Measurements from ENCODE around the gene PLXNA2.

The PLXNA2 gene

DNA sequence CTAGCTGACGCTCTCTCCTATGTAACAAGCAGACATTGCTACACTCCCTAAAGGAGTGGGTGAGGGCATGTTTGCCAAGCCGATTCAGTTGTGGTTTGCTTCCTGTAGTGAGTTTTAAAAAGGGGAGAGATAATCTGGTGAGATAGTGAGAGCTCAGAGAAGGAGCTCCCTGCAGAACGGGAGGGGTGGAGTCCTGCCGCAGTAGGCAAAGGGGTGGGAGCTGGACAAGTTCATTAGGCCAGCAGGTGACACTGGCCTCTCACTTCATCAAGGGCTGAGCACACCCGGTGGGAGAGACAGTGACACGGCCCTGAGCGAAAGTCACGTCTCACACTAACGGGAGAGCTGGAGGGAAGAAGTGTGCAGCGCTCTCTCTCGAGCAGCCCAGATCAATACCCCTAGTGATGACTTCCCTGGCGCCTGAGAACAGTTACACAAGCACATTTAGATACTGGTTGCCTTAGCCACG is 189.2 kb downstream of the PLXNA2 start:
- no peak for DNase-seq

DNA sequence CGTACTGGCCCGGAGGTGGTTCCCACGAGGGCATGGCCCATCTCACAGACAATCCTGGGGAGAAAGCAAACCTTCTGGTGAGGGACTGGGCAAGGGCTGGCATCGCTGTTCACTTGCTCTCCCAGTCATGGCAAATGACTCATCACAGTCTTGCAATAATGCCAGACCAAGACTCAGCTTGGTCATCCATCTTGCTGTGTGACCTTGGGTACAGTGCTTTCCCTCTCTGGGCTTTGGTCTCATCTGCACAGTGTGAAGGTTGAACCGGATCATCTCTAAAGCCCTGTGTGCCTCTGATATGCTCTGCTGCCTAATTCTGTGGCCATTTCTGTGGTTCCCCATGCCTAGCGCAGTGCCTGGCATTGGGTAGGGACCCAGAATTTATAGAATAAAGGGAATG is 189.7 kb downstream of the PLXNA2 start:
- DNase-seq: no peak

DNA sequence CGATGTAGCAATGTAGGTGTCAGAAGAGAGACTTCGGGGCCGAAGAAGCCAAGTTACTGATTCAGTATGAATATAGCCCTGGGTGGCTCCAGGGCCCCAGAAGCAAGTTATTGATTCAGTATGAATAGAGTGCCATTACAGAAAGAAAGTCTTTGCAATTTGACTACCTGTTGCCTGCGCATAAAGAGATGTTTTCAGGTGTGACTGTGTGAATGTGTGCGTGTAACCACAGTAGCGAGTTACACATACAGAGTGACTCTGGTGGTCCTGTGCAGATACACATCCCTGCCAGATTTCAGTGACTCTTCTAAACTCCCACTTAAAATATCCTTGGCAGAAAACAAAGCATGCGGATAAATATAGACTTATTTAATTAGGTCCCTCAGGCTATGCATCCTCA is 190.5 kb downstream of the PLXNA2 start:
- no peak for DNase-seq

DNA sequence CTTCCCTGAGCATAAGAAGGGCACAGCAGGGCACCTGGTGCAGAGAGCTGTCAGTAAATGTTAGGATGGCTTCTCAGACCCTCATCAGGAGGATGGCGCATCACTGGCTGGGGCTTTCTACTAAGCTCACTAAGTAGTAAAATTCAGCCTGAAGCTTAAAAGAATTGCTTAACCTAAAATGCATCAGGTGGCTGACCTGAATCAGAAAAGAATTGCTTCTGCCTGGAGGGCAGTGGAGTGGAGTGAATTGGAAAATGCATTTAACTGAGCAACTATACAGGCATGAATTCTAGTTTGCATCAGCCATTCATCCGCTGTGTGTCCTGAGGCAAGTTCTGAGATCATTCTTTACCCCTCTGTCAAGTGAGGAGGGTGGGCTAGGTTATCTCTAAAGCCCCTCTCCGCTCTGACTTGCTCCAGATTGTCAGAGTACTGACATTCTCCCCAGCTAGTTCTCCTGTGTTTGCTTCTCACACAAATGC is 191.2 kb downstream of the PLXNA2 start:
- DNase-seq: no peak

DNA sequence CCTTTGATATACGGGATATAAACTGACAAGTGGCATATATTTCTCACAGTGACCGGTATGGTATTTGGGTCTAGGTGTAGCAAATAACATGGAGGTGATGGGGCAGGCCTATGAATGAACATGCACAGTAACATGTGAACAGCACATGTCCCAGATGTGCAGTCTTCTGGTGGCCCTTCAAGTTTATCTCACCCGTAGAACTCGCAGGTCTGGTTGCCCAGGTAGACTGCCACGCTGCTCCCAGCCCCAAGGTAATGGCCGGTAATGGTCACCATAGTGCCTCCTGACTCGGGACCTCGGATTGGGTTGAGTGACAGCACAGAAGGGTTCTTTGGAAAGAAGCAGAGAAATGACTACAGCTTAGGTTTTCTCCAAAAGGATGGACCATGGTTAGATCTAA is 192.0 kb downstream of the PLXNA2 start:
- no peak for DNase-seq

DNA sequence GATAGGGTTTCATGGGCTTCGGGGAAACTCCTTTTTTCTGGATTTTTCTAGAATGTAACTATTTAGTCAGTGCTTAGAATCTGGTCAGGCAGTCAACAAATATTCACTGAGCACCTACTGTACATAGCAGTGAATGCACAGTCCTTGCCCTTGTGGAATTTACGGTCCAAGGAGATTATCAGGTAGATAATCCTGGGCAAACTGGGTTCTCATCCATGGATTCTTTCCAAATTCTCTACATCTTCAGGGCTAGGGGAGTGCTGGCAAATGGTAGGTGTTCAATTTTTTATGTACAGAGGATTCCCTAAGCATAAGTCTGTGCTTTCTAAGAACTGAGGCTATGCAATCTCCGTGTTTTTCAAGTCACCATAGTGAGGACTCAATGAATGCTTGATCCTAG is 192.5 kb downstream of the PLXNA2 start:
- DNase-seq: no peak

DNA sequence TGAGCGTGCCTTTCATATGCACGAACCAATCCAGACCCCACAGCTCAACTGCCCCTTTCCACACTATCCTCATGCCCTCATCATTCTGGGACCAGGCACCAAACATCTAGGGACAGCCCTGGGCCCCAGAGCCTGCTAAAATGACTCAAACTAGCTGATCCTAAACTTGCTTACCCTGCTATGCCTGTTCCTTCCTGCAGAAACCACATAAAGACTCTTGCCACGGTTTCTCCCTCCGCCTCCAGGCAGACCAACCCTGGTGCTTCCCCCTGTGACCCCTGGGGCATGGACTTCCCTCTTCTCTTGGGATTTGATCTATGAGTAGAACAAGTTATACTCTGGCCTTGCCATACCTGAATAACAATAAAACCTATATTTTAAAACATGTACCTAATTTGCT is 195.3 kb downstream of the PLXNA2 start:
- no peak for DNase-seq

DNA sequence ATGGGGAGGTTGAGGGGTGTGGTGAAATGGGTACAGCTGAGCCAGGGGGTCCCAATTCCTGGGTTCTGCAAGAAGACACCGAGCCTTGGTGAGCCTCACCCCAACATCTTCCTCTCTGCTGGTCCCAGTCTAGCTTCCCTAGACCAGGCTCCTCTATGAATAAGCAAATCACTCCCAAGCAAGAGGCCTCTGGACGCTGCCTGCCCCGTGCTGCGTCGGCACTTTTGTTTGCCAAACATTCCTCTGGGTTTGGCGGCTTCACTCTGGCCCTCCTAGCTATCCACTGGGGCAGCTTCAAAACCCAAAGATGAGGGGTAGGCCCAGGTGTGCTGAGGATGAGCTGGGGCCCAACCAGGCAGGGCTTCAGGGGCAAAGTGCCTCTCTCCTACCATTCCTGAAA is 196.2 kb downstream of the PLXNA2 start:
- no peak for DNase-seq

DNA sequence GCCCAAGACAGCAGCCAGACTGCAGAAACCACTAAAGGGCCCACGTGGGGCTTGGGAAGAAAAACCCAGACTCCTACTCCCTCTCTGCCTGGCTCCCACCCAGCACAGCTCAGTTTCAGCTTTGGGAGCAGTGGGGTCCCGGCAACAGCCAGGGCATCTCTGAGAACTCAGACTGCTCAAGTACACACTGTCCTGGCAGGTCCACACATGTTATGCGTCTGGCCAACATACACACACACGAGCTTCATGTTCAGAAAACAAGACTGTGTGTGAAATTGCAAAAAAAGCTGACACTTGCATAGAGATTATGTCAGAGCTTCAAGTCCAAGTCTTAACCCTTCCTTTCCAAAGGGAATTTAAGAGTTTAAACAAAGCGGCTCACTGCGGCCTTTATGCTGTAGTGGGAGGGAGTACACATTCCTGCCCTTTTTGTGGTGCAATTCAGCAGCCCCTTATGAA is 196.7 kb downstream of the PLXNA2 start:
- DNase-seq: no peak

DNA sequence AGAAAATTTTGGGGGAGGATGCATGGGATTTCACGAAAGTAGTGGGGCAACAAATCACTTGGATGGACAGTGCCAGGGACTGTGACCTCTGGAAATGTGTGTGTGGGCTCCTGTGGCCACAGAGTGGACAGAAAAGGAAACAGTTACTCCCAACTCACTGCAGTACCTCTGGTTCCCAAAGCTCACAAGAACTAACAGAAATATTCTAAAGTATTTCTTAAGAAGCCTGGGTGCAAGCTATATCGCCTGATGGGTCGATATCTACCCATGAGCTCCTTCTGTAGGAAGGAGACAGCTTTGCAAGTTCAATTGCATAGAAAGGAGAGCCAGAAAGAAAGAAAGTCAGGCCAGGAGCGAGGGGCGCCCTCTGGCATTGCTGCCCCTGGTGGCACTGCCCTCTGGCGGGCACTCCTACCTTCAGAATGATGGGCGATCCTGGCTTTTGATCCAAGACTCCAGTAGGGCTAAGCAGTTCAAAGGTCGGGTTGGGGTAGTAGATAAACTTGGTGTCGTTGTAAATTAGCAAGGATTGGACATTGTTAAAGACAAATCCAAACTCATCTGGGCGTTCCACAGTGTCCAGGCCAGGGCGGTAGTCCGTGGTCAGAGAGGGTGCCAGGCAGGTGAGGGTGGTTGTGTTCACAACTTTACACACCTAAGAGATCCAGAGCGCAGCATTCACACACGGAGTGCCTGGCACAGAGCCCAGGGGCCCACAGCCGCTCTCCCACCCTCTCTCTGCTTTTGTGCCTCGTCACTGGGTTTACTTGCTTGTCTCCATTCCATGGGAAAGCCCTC is 198.5 kb downstream of the PLXNA2 start:
- DNase-seq: no peak

DNA sequence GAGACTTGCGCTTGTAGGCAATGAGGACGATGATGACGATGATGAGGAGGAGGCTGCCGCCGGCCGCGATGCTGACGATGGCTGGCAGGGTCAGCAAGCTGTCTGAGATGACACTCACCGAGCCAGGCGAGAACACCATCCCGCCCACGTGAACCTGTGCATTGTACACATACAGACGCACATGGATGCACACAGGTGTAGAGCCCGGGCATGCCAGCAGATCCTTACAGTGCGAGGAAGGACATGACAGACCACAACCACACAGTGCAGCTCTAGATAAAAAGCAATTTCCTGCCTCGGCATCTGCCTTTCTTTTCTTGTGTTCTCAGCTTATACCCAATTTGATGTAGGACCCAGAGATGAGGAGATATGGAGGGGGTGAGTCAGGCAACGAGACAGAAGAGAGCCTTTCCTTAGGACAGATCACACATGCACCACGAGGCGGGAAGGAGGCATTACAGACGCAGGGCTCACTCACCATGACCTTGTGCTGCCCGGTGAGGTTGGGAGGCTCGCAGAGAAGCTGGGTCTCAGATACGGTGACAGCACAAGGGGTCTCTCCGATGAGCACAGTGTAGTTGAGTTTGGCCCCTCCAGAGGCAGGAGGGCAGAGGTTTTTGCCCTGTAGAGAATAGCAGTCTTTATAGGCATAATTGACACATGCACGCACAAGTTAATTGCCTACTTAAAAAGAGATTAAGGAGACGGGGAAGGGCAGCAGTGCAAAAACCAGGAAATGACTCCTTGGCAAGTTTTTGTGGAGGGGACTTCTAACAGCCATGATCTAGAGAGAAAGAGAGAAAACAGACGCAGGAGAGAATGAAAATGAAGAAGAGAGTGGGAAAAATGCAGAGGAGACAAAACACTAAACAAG is 199.4 kb downstream of the PLXNA2 start:
- DNase-seq: no peak

DNA sequence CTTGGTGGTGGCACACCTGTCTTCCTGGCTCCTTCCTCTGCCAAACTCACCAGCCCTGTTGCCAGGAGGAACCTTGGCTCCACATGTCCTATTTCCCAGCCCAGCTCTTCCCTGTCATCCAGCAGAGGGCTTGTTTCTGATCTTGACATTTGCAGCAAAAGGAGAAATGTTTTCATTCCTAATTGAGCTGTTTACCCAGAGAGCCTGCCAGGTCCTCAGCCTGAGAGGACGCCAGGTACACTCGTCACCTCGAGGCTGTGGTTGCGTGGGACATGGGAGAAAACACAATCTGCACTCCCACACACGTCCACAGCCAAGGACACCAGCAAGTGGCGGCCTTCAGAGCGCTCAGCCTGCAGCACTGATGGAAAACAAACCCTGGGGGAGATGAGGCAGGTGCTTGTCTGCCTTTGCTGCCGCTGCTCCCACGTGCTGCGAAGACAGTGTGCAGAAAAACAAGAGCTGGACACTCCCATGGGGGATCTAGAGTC is 200.4 kb downstream of the PLXNA2 start:
- DNase-seq: no peak

DNA sequence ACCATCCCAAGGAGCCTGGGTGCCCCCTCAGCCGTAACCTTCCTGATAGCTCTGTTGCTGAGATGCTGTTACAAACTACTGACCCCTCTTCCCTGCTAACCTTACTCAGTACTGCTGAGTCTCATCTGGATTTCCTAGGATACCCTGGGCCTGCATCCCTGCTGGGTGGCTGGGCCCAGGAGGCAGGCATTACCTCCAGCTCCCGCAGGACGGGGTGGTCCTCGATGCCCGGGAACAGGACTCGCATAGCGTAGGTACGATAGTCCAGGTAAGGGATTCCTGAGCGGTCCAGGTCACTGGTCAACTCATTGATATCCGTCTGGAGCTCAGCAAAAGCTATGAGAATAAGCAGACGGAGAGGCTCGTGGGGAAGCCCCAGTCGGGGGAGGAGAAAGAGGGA is 201.3 kb downstream of the PLXNA2 start:
- DNase-seq: no peak

DNA sequence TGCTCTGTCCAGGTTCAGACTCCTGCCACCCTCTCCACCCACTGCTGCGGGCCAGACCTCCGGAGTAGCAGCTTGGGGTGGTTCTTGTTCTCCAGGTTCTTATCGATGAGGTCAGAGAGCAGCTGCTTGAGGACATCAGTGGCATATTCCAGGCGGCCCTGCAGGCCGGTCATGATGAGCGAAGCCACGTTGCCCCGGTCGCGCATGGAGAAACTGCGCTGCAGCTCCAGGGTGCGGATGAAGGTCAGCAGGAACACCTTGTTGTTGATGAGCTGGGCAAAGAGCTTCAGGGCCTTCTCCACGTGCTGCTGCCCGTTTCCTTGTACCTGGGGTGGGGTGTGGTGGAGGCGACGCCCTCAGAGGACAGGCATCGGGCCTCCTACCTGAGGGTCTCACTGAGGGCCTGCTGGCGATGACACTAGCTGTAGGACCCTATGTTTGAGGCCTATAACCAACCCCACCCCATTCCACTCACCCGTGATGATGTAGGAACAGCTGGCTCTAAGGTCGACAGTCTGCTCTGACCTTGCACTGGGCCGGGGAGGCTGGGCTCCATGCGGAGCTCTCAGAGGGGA is 202.1 kb downstream of the PLXNA2 start:
- no peak for DNase-seq

DNA sequence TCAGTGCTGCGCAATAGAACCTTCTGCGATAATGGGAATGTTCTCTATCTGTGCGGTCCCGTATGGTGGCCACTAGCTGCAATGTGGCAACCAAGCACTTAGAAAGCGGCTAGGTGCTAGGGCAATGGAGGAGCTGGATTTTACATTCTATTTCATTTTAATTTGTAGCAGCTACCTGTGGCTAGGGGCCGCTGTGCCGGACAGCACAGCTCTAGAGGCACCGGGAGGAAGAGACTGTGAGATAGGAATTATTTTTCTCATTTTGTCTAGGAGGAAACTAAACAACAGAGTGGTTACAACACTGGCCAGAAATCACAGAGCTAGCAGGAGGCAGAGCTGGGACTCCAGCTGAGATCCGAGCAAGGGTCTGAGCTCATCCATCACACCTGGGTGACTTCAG is 202.7 kb downstream of the PLXNA2 start:
- no peak for DNase-seq

DNA sequence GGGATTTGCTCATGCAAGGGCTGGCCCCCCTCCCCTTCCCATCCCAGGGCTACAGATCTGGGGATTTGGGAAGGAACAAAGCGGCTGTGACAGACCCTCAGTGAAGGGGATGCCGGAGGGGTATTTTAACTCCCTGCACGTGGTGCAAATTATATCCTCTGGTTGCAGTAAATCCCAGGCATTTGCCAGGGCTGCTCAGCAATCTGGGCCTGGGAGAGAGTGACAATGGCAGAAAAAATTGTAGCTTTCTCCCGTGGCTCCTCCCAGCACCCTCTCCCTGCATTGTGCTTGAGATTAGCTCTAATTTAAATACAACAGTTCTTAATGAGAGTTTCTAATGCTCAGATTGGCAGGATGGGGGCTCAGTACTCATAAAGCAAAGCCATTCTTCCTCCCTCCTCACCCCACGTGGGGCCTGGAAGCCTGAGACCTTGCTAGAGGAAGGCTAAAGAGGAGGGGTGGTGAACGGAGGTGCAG is 203.3 kb downstream of the PLXNA2 start:
- DNase-seq: no peak

DNA sequence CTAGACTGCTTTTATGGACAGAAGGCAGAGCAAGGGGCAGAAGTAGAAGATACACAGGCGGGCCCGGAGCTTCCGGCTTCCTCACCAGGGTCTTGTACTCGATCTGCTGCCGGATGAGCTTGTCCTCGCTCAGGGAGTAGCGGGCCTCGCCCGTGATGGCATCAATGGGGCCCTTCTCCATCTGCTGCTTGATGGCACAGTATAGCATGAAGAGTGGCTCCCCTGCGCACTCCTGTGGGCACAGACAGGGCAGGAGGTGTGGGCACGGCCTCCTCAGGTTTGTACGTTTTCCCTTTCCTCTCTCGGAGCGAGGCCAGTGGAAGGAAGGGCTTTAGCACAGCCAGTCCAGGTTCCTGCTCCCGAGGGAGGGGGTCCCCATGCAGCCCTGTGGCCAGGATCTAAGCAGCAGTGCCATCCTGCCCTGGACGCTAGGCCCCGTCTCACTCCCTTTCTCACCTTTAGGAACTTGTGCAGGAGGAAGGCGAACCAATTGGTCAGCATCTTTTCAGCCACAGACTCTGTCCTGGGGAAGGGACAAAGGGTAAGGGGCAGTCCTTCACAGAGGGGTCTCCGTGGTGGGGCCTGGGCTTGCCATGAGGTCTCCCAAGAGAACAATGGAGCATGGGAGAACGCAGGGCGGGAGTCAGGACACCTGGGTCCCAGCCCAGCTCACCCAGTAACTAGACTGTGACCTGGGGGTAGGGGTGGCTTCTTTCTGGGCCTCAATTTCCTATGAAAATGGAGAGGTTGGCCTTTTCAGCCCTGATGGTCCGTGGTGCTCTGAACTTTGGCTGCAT is 204.4 kb downstream of the PLXNA2 start:
- no peak for DNase-seq

DNA sequence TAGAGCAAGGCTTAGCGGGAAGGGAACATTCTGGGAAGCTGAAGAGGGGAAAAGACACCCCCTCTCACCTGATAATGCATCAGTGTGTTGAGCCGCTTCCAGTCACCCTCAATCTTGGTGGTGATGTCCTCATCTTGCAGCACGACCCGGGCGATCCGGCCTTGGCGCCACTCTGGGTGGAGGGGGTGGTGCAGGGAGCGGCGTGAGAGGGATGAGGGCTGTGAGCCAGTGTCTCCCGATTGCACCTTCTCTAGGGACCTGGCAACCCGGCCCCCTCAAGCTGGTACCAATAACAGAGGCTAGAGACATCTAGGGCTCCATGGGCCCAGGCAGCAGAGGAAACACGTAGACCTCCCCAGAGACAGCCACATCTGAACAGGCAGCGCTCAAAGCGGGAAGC is 205.9 kb downstream of the PLXNA2 start:
- DNase-seq: no peak

DNA sequence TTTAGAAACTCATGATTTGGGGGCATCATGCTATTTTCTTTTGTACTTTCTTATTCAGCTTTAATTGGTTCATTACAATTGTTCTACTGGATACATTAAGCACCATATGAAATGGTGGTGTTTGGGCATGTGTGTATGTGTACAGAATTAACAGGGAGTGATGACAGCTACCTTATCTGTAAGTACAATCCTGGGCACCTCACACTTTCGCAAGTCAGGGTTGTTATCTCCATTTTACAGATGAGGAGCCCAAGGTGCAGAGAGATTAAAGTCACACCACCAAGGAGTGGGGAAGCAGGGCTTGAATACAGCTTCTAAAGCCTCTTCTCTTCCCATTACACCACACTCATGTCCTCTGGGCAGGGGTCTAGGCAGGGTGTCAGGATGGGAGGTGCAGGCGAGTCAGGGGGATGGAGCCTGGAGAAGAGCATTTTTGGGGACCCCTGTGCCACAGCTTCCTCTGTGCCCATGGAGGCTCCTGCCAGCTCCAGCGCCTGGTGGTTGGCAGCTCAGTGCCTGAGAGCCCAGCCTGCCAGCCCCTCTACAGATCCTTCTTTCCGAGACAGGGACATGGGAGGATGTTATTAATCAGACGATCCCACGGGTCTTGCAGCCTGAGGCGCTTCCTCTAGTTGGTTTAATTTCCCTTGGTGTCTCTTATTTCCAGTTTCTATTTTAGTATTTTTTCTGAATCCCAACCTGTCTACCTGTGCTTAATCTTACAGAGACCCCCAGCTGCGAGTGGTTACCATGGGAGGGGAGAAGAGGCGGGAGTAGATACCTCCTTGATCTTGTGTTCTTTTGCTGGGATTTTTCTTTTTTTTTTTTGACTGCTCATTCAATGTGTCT is 207.0 kb downstream of the PLXNA2 start:
- DNase-seq: no peak

DNA sequence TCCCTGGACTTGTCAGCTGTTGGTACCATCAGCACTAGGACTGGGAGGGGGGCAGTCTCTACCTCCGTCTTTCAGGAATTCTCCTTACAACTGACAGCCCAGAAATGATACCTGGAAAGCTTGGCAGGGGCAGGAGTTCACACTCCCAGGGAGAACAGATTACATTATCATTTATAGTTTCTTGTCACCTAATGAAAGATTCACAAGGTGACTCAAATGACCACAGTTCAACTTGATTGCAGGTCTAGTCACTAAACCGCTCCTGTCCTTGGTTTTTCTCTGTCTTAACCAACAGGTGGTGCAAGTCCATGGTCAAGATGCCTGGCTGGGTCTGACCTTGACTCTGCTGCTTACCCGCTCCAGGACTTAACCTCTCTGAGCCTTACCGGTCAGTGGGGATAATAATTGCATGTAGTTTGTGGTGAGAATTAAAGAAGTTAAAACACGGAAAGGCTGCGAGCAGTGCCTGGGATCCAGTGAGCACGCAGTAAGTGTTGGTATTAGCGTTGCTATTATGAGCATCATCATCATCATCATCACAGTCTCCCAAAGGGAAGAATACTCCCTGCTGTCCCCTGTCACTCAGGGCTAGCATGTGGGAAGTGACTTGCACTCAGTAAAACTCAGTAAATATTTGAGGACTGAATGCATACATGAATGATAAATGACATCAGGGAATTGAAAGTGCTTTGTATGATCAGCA is 207.9 kb downstream of the PLXNA2 start:
- DNase-seq: no peak

DNA sequence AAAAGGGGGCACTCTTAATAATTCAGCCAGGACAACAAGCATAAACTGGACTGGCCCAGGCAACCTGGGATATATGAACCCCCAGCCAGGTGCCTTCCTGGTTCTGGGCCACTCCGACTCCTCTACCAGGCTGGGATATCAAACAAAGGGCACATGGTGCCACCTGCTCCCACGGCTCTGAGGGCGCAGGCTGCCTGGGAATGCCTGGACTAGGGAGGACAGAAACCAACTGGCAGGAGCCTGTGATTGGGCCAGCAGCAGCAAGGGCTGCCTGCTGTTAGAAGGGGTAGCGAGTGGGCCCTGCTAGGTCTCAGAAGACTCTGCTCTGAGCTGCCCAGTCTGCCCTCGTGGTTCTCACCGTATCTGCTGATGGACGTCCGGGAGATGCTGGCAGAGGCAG is 210.0 kb downstream of the PLXNA2 start:
- no peak for DNase-seq

All from GF-D8 (cell line).